ENCODE results near the gene TBC1D20.
"Not testable (repeated sequence)": the region's sequence is repeated elsewhere in the genome, so short reads cannot be mapped to it uniquely, and the experiment has no call there.

The TBC1D20 gene

GRCh38 chr20:479487-479886, 17.2 kb upstream of the TBC1D20 start:
- TF ChIP-seq CTCF (IDR thresholded peaks at IDR 0.05; ENCODE audit: extremely low read depth, missing control alignments): no peak

GRCh38 chr20:478949-479429, 16.7 kb upstream of the TBC1D20 start:
- peak; percentile 54 for DNase-seq (ENCODE audit: low spot score)
- TF ChIP-seq CTCF (IDR thresholded peaks at IDR 0.05; ENCODE audit: extremely low read depth, missing control alignments): peak; percentile 33

More at GRCh38 chr20:479487-479886, 17.2 kb upstream of the TBC1D20 start:
- DNase-seq (ENCODE audit: low spot score): no peak

GRCh38 chr20:478010-478948, 15.9 kb upstream of the TBC1D20 start:
- no peak for TF ChIP-seq CTCF (IDR thresholded peaks at IDR 0.05; ENCODE audit: extremely low read depth, missing control alignments)

GRCh38 chr20:476561-477249, 14.4 kb upstream of the TBC1D20 start:
- not testable (repeated sequence) for DNase-seq (ENCODE audit: low spot score)

More at GRCh38 chr20:478010-478948, 15.9 kb upstream of the TBC1D20 start:
- no peak for DNase-seq (ENCODE audit: low spot score)

GRCh38 chr20:475463-476357, 13.4 kb upstream of the TBC1D20 start:
- TF ChIP-seq CTCF (IDR thresholded peaks at IDR 0.05; ENCODE audit: extremely low read depth, missing control alignments): no peak
- no peak for DNase-seq (ENCODE audit: low spot score)

- no peak for DNase-seq (ENCODE audit: low spot score)
- TF ChIP-seq CTCF (IDR thresholded peaks at IDR 0.05; ENCODE audit: extremely low read depth, missing control alignments): no peak
Observed at GRCh38 chr20:474581-474980, 12.2 kb upstream of the TBC1D20 start.

- DNase-seq (ENCODE audit: low spot score): no peak
- no peak for TF ChIP-seq CTCF (IDR thresholded peaks at IDR 0.05; ENCODE audit: extremely low read depth, missing control alignments)
Observed at GRCh38 chr20:472889-473292, 10.6 kb upstream of the TBC1D20 start.

Data from GM20000 (cell line).